Stimulated activated CD4-positive, alpha-beta T cell treated with anti-CD3 and anti-CD28 coated beads, Interleukin-15, amount 100 ng/mL, for 48 hours (primary cell): Measurements from ENCODE around the gene TEX54.
A peak's percentile ranks its signal among the peaks of the same experiment; 100 is the strongest.
"Not testable (repeated sequence)": the region's sequence is repeated elsewhere in the genome, so short reads cannot be mapped to it uniquely, and the experiment has no call there.

Source experiments
- DNase-seq, 2 donors: peaks; one replicate each; pipeline ENCODE4 v3.0.0-alpha.2; 2020; ENCODE audit warnings: low read depth in 2 of 2

Gene TEX54

GRCh38 chr11:62832336-62833234, at the start of gene TEX54:
TEX54 (minus strand) TSS chr11:62832841.
- no peak for DNase-seq

GRCh38 chr11:62882431-62882749, 49.7 kb upstream of the TEX54 start:
- DNase-seq = no peak

GRCh38 chr11:62881579-62882430, 49.2 kb upstream of the TEX54 start:
- DNase-seq = peak; percentile 94 to 95

GRCh38 chr11:62880803-62881578, 48.4 kb upstream of the TEX54 start, which contains the start of gene SLC3A2:
SLC3A2 (plus strand) TSS chr11:62880896; CDS start chr11:62881024, 128 bp downstream.
- peak; percentile 77 to 79 for DNase-seq

GRCh38 chr11:62880231-62880802, 47.7 kb upstream of the TEX54 start:
- peak in 1 of 2 donors; percentile 52 for DNase-seq

- DNase-seq = no peak
Observed at GRCh38 chr11:62879235-62879978, 46.8 kb upstream of the TEX54 start.

- no peak for DNase-seq
Observed at GRCh38 chr11:62876712-62877111, 44.1 kb upstream of the TEX54 start.

GRCh38 chr11:62875698-62876478, 43.2 kb upstream of the TEX54 start:
- no peak for DNase-seq

GRCh38 chr11:62874851-62875250, 42.2 kb upstream of the TEX54 start:
- no peak for DNase-seq

GRCh38 chr11:62865635-62866034, 33.0 kb upstream of the TEX54 start:
- DNase-seq = no peak

GRCh38 chr11:62863687-62864335, 31.2 kb upstream of the TEX54 start:
- no peak for DNase-seq

GRCh38 chr11:62861564-62862192, 29.0 kb upstream of the TEX54 start:
- not testable (repeated sequence) for DNase-seq

- DNase-seq = no peak
Observed at GRCh38 chr11:62860835-62861563, 28.4 kb upstream of the TEX54 start.

GRCh38 chr11:62859281-62859703, 26.7 kb upstream of the TEX54 start:
- DNase-seq = not testable (repeated sequence)

- no peak for DNase-seq
Observed at GRCh38 chr11:62858201-62858600, 25.6 kb upstream of the TEX54 start.

GRCh38 chr11:62857541-62857982, 24.9 kb upstream of the TEX54 start:
- no peak for DNase-seq

- DNase-seq = no peak
Observed at GRCh38 chr11:62856333-62856895, 23.8 kb upstream of the TEX54 start.
